IMR-90 (cell line): ENCODE data around the gene TNFAIP8. TPM values are rescaled to one million over a fixed set of nuclear protein-coding genes. Genes with fewer than 3 reads are reported as not detected.

Experiments
- ATAC-seq: fragments of 200-7000 bp; cut with Tn5 transposase; 2 replicates; pipeline ENCODE4 v1.9.1; 2020; ENCODE audit warnings: low read depth, mild to moderate bottlenecking, moderate library complexity
- BruUV-seq: library from RNA; stranded (reverse); fragments of 400-500 nt; replicated peaks from 2 replicates; lab custom pipeline; 2021; lab: Mats Ljungman, UMichigan
- CTCF ChIA-PET: fragments of 300-600 bp; formaldehyde crosslinking; extraction: SDS; loops from one replicate; lab custom pipeline; 2021; ENCODE audit warnings: antibody characterized with exemption; lab: Yijun Ruan, JAX
- POLR2A ChIA-PET: fragments of 300-600 bp; sonication (Branson Sonifier 250); formaldehyde crosslinking; loops from one replicate; lab custom pipeline; 2022; ENCODE audit warnings: antibody characterized with exemption; ENCODE audit not compliant: unreplicated experiment; lab: Charles Lee
- DNase-seq: peaks from one replicate; pipeline ENCODE4 v3.0.0; 2013
- H2AFZ ChIP-seq: replicated peaks from 2 replicates; pipeline ENCODE3; 2013; ENCODE audit warnings: low read length, mild to moderate bottlenecking; ENCODE audit not compliant: poor library complexity
- H2AK5ac ChIP-seq: 2 replicates; pipeline ENCODE4 v1.6.1; 2013; ENCODE audit warnings: low read depth, low read length, inconsistent platforms
- H2AK9ac ChIP-seq: replicated peaks from 2 replicates; pipeline ENCODE3; 2013; ENCODE audit warnings: mild to moderate bottlenecking, low read depth, low read length, moderate library complexity; ENCODE audit not compliant: poor library complexity
- H2BK120ac ChIP-seq: 2 replicates; pipeline ENCODE4 v1.6.1; 2013; ENCODE audit warnings: low read depth, low read length, inconsistent platforms
- H2BK15ac ChIP-seq: 3 replicates; pipeline ENCODE4 v1.6.1; 2013; ENCODE audit warnings: low read depth, low read length, inconsistent platforms
- H2BK20ac ChIP-seq: 2 replicates; pipeline ENCODE4 v1.6.1; 2013; ENCODE audit warnings: low read depth, mild to moderate bottlenecking, inconsistent platforms, low read length, moderate library complexity
- H2BK5ac ChIP-seq: 2 replicates; pipeline ENCODE4 v1.6.1; 2013; ENCODE audit warnings: mild to moderate bottlenecking, low read depth, low read length, inconsistent platforms; ENCODE audit not compliant: poor library complexity, severe bottlenecking
- H3K14ac ChIP-seq: replicated peaks from 2 replicates; pipeline ENCODE4 v1.6.1; 2013; ENCODE audit warnings: low read depth, low read length, inconsistent platforms
- H3K18ac ChIP-seq: 2 replicates; pipeline ENCODE4 v1.6.1; 2013; ENCODE audit warnings: low read depth, low read length, control low read depth
- H3K23ac ChIP-seq: 2 replicates; pipeline ENCODE4 v1.6.1; 2013; ENCODE audit warnings: low read depth, low read length, inconsistent platforms
- H3K27ac ChIP-seq: 2 replicates; pipeline ENCODE4 v1.5.1; 2013; ENCODE audit warnings: mild to moderate bottlenecking, control low read depth, low read length; ENCODE audit not compliant: insufficient read depth
- H3K27me3 ChIP-seq: 2 replicates; pipeline ENCODE4 v1.6.1; 2013; ENCODE audit warnings: low read length; ENCODE audit not compliant: control insufficient read depth, insufficient read depth
- H3K36me3 ChIP-seq: 2 replicates; pipeline ENCODE4 v1.6.1; 2013; ENCODE audit warnings: low read length, mixed read lengths; ENCODE audit not compliant: control insufficient read depth, insufficient read depth
- H3K4ac ChIP-seq: 2 replicates; pipeline ENCODE4 v1.6.1; 2013; ENCODE audit warnings: low read depth, low read length, inconsistent platforms
- H3K4me1 ChIP-seq: 2 replicates; pipeline ENCODE4 v1.6.1; 2013; ENCODE audit warnings: low read length, mixed read lengths; ENCODE audit not compliant: control insufficient read depth, insufficient read depth
- H3K4me2 ChIP-seq: 2 replicates; pipeline ENCODE4 v1.6.1; 2013; ENCODE audit warnings: low read depth, mild to moderate bottlenecking, control low read depth, low read length, moderate library complexity
- H3K4me3 ChIP-seq: 2 replicates; pipeline ENCODE4 v1.5.1; 2013; ENCODE audit warnings: low read depth, mild to moderate bottlenecking, control low read depth, low read length, moderate library complexity; ENCODE audit not compliant: insufficient read depth
- H3K56ac ChIP-seq: 2 replicates; pipeline ENCODE4 v1.6.1; 2013; ENCODE audit warnings: low read length, inconsistent platforms; ENCODE audit not compliant: insufficient read depth; ENCODE audit errors: extremely low read depth
- H3K79me1 ChIP-seq, 2 experiments: 2 replicates each; pipeline ENCODE4 v1.6.1; 2013; ENCODE audit warnings: low read length in 2 of 2, inconsistent platforms in 1 of 2, low read depth in 1 of 2
- H3K9ac ChIP-seq: 2 replicates; pipeline ENCODE4 v1.6.1; 2013; ENCODE audit warnings: low read depth, low read length, control low read depth
- H3K9me1 ChIP-seq: 2 replicates; pipeline ENCODE4 v1.6.1; 2013; ENCODE audit warnings: low read length, inconsistent platforms; ENCODE audit not compliant: insufficient read depth
- H3K9me3 ChIP-seq: 2 replicates; pipeline ENCODE4 v1.6.1; 2013; ENCODE audit warnings: low read length; ENCODE audit not compliant: control insufficient read depth, insufficient read depth
- H4K20me1 ChIP-seq: 2 replicates; pipeline ENCODE4 v1.6.1; 2013; ENCODE audit warnings: low read length, inconsistent platforms; ENCODE audit not compliant: insufficient read depth
- H4K5ac ChIP-seq: 2 replicates; pipeline ENCODE4 v1.6.1; 2013; ENCODE audit warnings: mild to moderate bottlenecking, low read depth, low read length, control low read depth
- H4K8ac ChIP-seq, 2 experiments: 2 replicates each; pipeline ENCODE4 v1.6.1; 2013; ENCODE audit warnings: low read depth in 2 of 2, low read length in 2 of 2, control low read depth in 1 of 2, inconsistent platforms in 1 of 2
- H4K91ac ChIP-seq: 2 replicates; pipeline ENCODE4 v1.6.1; 2013; ENCODE audit warnings: low read depth, low read length, inconsistent platforms; ENCODE audit not compliant: insufficient read depth
- CEBPB ChIP-seq: IDR thresholded peaks from 2 replicates; pipeline ENCODE4 v1.6.1; 2012; ENCODE audit warnings: low read depth, low read length, improper control_type of control experiment
- FOS ChIP-seq: fragments of 150-350 bp; IDR thresholded peaks from 2 replicates; pipeline ENCODE4 v1.6.1; 2016; ENCODE audit warnings: low read depth, low read length
- MAFK ChIP-seq: IDR thresholded peaks from 2 replicates; pipeline ENCODE4 v1.6.1; 2012; ENCODE audit warnings: low read depth, low read length, improper control_type of control experiment
- MXI1 ChIP-seq: IDR thresholded peaks from 2 replicates; pipeline ENCODE4 v1.6.1; 2012; ENCODE audit warnings: low read depth, mild to moderate bottlenecking, low read length, moderate library complexity, borderline replicate concordance
- NFE2L2 ChIP-seq: fragments of 150-350 bp; IDR thresholded peaks from 2 replicates; pipeline ENCODE4 v1.6.1; 2016; ENCODE audit warnings: low read depth, mild to moderate bottlenecking, low read length
- POLR2A ChIP-seq: IDR thresholded peaks from 2 replicates; pipeline ENCODE4 v1.6.1; 2012; ENCODE audit warnings: mild to moderate bottlenecking, low read depth, low read length
- RAD21 ChIP-seq: IDR thresholded peaks from 2 replicates; pipeline ENCODE4 v1.6.1; 2012; ENCODE audit warnings: low read length, improper control_type of control experiment
- RFX5 ChIP-seq: IDR thresholded peaks from 2 replicates; pipeline ENCODE4 v1.8.0; 2012; ENCODE audit warnings: low read depth, mild to moderate bottlenecking, low read length, moderate library complexity
- USF2 ChIP-seq: fragments of 150-350 bp; IDR thresholded peaks from 2 replicates; pipeline ENCODE4 v1.6.1; 2017; ENCODE audit warnings: mild to moderate bottlenecking, antibody characterized with exemption, low read length, low read depth
- WGBS, 2 experiments: methylation state at CpG; one replicate each; pipeline versions ENCODE4 v1.1.5 to v1.1.7; 2013; ENCODE audit warnings: missing lambda C conversion rate in 2 of 2; ENCODE audit not compliant: insufficient read length in 1 of 2; ENCODE audit errors: extremely low coverage in 2 of 2; 5-methylcytosine and 5-hydroxymethylcytosine counted together
- dilution Hi-C: fragments of 300-500 bp; cut with HindIII; formaldehyde crosslinking; loops from one replicate; pipeline ENCODE4 v1.14.3; 2018; ENCODE audit warnings: low sequenced_read_pairs; ENCODE audit not compliant: unreplicated experiment
- in situ Hi-C: fragments of 300-500 bp; cut with MboI; formaldehyde crosslinking; loops from 3 replicates; pipeline ENCODE4 v1.14.3; 2019; ENCODE audit warnings: low sequenced_read_pairs, inconsistent platforms, mixed read lengths
- intact Hi-C: fragments of 100-400 bp; cut with micrococcal nuclease; formaldehyde crosslinking; loops from 2 replicates; pipeline ENCODE4 v1.10.0; 2022
- polyA plus RNA-seq, 3 experiments: library from polyadenylated mRNA; depleted of rRNA; stranded (reverse); fragments of >200 nt; gene quantifications; 2 replicates each; pipeline ENCODE4 v1.2.3, GENCODE V29; 2012; ENCODE audit warnings: low replicate concordance in 1 of 3
- total RNA-seq: library from RNA; depleted of rRNA; stranded (reverse); fragments of >200 nt; gene quantifications from 2 replicates; pipeline ENCODE4 v1.2.3, GENCODE V29; 2012

Gene TNFAIP8
- total and polyA plus RNA-seq, 2 of the 4 experiments (the other 2 are of a cell fraction) = 20.3 to 29.9 TPM

- Histone ChIP-seq H2BK5ac (no peak overlapping the region), H3K4me2 (no peak overlapping the region), H4K20me1 (no peaks in the 10 kb centered on the region), H3K9ac (no peak overlapping the region), H2AFZ (no peak overlapping the region), H3K27me3 (no peaks in the 10 kb centered on the region), H3K18ac (no peak overlapping the region), H2BK120ac (no peak overlapping the region), H3K14ac (no peak overlapping the region), H3K56ac (no peak overlapping the region), H4K91ac (no peak overlapping the region), H4K5ac (no peak overlapping the region), H3K36me3 (0 out of 2 replicates have a peak, but pooled peaks cover 1% of the 10 kb centered on the region), H3K9me3 (no peaks in the 10 kb centered on the region), H2BK20ac (no peak overlapping the region), H3K79me1 (peaks cover 25 to 28% of the 10 kb centered on the region in 2 experiments), H4K8ac (no peak overlapping the region), H3K27ac (no peak overlapping the region), H3K4me1 (peaks cover 17% of the 10 kb centered on the region), H3K4ac (no peak overlapping the region), H3K23ac (no peak overlapping the region), H3K4me3 (no peak overlapping the region), H2BK15ac (no peak overlapping the region), H2AK9ac (no peak overlapping the region), H3K9me1 (no peaks in the 10 kb centered on the region), H2AK5ac (no peak overlapping the region)
- dilution Hi-C loops = no loop called here
- CTCF ChIA-PET = no interaction called here
- TF ChIP-seq MAFK (no peak), RAD21 (no peak), RFX5 (no peak), NFE2L2 (no peak), MXI1 (no peak), CEBPB (no peak), USF2 (no peak), POLR2A (no peak), FOS (no peak)
- POLR2A ChIA-PET = no interaction called here
- in situ Hi-C loops = no loop called here
- intact Hi-C loops = no loop called here
- WGBS, 2 experiments = no CpG with 5 or more reads among the region's 4 CpGs
- ATAC-seq (no peak), DNase-seq (no peak)
- no TSS peak for BruUV-seq
Observed at GRCh38 chr5:119368238-119368630, 12.4 kb downstream of the TNFAIP8 start.
